ENCODE measurements around the gene MAS1.

MAS1 gene

DNA sequence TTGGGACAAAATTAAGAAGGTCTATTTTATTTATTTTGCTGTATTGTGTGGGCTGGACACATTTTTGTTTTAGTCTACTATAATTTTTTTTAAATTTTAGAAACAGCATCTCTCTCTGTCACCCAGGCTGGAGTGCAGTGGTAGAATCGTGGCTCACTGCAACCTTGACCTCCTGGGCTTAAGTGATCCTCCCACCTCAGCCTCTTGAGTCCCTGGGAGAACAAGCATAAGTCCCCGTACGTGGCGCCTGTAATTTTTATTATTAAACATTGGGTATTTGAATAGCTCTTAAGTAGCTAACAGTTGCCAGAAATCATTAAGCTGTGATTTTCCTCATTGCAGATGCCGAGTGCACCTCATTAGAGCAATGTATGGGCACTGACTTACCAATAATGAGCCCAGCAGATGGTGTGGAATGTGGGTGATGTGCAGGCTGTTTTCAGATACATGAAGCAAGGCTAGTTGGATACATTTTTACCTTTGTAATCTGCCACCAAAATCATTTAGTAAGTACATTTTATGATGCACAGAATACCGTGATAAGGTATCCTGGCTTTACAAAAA is 10.3 kb upstream of the MAS1 start:
- no peak for DNase-seq

DNA sequence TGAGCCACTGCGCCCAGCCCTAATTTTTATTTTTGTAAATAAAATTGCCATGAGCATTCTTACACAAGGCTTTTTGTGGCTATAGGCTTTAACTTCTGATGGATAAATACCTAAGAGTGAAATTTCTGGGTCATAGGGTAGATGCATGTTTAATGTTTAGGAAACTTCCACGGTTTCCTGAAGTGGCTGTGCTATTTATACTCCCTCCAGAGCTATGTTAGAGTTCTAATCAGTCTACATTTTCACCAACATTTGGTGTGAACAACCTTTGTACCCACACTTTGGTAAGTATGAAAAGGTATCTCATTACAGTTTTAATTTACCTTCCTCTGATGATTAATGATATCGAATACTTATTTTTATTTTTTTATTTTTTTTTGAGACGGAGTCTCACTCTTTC is 6.1 kb upstream of the MAS1 start:
- no peak for DNase-seq

DNA sequence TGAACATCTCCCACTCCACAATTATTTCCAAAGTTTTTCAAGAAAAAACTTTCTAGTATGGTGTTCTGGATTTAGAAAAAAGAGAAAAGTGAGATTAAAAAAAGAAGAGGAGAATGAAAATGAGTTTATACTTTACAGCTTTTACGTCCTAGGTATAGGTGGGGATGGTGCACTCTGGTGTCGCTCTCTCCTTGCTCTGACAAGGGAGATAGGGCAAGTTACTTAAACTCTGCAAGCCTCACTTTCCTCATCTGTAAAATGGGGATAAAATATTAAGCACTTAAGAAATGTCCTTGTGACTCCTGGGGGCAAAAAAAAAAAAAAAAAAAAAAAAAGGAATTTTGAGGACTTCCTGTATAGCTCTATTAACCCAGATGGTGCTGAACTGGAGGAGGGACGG is 4.5 kb upstream of the MAS1 start:
- no peak for DNase-seq

DNA sequence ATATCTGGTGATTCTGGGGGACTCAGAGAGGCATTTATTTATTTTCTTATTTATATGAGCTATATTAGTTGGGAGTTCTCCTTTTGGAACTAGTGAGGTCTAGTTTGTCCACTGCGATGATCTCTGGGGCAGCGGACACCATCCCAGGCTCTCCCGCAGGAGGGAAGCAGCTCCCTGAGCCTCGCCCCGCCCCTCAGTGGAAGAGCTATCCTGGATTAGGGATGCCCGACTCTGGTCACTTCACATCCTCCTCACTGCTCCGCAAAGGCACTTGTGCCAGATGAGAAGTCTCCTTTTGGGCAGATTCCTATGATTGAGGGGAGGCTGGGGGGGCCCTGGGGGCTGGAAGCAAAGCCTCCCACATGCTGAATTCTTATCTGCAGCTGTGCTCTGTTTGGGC is 3.6 kb upstream of the MAS1 start:
- no peak for DNase-seq

DNA sequence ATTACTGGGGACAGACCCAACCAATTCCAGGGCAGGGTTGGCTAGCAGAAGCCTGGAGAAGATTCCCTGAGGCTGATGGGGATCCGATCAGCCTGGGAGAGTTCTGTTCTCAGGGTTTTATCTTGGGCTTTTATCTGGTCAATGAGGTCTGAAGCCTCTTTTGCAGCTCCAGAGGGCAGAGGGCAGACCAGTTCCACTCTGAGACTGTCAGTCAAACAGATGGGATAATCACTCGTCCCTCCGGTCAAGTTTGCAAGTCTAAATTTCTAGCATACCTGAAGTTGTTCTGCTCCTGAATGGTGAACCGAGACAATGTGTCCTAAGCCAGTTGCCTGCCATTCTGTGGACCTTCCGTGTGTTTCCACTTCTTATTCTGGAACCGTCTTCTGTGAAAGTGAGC is 3.0 kb upstream of the MAS1 start:
- no peak for DNase-seq

DNA sequence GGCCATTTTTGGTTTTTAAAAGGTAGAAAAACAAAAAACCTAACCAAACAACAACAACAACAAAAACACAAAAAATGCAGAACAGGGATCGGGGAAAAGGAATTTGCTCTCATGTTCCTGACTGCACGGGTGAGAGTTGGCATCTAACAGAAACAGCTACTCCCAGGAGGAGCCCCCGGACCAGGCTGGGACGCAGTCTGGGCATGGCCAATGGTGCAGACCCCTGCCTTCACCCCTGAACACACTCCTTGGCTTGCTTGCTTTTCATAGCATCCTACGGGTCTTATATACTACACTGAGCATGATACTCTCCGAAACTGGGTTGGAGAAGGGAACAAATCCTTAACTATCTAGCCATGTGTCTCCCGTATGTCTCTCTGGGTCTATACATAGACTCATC is 587 bp upstream of the MAS1 start:
- no peak for DNase-seq

DNA sequence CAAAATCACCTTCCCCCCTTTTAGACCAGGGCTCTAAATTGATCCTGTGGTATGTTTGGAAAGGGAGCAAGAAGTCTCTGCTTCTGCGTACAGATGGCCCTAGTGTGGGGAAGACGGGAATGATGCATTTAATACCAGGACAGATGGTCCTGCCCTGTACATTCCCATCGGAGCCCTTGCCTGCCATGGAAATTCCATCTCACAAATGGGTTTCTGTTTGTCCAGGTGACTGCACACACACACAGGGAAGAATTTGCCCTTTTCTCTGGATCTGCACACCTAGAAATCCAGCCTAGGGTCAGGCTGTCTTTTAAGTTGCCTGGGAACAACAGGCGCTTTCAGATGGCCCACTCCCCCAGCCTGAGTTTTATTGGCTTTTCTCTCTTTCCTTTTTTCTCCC is 1.3 kb downstream of the MAS1 start:
- DNase-seq = no peak

DNA sequence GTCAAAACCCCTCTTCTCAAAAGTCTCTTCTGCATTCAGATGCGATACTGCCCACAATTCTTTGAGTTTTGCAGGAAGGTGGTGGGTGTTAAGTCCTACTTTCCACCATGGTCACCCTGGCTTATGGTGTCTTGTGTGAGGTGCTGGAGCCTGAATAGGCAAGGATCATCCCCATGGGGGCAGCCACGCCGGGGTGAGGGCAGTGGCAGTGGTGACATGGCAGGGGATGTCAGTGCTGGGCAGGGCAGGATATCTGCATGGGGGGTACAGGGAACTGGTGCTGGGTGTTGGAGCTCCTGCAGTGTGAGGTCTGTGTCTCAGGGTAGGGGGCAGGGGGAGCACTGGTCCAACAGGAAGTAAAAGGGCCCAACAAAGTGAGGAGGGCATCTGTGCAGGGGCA is 2.3 kb downstream of the MAS1 start:
- DNase-seq = no peak

DNA sequence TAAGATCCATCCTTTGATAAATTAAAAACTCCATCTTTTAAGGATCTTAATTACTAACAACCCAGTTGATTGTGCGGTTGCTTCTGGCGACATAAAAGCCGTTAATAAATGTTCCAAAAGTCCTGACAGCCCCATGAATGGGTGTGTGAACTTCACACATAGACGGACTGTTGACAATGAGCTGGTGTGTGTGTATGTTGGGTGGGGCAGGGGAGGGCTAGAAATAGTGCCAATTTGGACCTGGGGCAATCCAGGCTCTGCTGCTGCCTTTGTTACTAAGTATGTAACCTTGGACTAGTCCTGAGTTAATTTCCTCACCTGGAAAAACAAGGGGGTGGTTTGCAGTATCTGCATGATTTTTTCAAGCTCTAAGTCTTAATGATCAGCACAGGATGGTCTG is 4.2 kb downstream of the MAS1 start:
- no peak for DNase-seq

DNA sequence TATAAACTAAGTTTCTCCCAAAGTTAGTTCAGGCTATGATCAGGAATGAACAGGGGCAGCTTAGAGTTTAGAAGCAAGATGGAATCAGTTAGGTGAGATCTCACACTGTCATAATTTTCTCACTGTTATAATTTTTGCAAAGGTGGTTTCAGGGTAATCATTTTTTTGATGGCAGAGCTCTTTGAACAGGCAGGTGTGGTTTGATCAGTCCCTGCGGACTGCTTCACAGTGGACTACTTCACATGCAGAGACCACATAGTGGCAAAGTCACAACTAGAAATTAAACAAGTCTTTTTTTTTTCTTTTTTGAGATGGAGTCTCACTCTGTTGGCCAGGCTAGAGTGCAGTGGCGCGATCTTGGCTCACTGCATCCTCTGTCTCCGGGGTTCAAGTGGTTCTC is 6.8 kb downstream of the MAS1 start:
- DNase-seq = no peak

DNA sequence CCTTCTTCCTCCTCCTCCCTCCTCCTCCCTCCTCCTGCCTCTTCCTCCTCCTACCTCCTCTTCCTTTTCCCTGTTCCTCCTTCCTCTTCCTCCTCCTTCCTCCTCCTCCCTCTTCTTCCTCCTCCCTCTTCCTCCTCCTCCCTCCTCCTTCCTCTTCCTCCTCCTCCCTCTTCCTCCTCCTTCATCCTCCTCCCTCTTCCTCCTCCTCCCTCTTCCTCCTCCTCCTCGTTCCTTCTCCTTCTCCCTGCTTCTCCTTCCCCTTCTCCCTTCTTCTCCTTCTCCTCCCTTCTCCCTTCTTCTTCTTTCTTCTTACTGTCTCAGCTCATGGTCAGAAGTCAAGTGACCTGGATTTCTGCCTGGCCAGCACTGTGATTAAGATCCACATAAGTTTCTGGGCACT is 7.7 kb downstream of the MAS1 start:
- DNase-seq = no peak

DNA sequence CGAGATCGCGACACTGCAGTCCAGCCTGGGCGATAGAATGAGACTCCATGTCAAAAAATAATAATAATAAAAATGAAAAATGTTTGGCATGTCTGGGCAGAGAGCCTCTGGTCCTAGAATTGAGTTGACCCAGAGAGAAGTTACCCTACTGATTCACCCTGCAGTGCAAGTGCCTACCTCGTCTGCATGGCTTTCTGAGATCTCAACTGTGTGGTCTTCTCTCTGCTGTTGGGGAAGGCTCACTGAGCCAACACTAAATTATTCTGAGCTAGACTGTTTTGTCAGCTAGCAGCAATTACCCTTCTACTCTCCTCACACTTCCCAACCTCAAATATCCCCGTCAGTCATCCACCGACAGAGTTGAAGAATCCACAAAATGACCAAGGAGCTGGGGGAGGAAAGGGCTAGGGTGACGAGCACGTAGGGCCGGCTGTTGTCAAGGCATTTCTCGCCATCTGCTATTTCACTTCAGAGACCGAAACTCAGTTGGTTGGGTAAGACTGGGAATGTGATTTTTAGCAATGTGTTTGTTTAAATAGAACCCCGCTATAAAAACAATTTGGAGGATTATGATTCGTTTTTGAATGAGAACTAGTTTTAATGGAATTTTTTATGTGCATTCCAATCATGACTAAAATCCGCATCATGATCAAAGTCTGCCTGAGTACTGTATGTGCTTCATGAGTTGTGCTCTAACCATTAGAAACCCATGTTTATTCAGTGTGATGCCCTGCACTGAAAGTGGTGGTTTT is 9.4 kb downstream of the MAS1 start:
- DNase-seq = peak; percentile 97

DNA sequence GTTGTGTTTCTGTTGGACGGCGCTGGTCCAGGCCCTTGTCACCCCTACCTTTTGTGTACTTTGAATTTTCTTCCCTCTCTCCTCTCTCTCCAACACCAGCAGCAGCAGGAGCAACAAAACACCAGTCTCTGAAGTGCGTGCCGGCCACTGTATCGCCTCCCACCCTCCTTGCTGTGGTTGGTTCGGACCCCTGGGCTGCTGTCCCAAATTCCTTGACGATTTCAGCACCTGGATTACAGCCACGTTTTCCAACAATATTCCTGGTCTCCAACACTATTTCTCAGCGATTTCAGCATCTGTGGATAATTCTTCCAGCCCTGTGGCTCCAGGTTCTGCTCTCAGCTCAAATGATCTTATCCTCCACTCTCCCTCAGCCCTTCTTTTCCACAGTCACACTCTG is 11.8 kb downstream of the MAS1 start:
- DNase-seq = no peak

DNA sequence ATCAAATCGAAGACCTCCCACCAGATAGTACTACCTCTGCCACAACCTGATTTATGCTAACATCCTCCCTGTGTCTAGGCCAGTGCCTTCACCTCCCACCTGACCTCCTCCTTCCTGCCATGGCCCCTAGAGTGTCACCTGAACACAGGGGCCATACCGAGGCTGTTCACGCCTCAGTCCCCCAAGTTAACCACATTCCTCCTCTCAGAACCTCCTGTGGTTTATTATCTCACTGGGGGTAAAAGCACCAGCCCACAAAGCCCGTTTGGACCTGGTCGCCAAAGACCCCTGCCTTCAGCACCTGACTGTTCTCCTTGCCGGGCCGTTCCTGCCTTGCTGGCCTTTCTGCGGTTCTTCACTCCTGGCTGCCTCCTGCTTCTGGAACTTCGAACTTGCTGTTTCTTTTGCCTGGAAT is 13.7 kb downstream of the MAS1 start:
- no peak for DNase-seq

DNA sequence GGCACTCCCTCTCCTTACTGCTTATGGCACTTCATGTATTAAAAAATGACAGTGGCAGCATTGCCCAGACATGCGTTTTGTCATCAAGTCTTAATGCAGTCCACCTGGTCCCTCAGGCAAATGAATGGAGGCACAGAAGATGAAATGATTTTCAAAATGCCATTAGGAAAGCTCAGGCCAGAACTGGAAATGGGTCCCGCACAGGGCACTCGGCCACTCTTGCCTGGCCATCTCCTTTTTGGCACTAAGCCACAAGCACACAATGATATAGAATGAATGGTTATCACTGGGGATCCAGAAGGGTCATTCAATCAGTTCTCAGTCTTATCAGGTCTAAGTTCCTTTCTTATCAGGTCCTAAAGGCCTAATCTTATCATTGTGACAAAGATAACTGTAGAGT is 15.6 kb downstream of the MAS1 start:
- no peak for DNase-seq

DNA sequence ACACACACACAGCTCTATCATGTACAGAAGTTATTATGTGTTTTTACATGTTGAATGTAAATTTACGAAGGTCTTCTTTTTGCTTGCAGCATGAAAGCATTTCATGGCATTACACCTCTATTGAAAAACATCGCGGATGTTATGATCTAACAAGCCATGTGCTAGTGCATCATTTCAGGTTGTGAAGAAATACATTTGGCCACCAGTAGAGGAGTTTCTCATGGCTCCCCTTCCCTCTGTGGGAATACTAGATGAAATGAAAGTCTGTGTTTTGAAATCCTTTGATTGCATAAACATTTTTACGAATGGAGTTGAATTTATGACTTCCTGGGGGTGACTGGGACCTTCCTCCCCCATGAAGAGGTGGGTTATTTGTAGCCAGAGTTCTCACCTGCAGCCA is 17.7 kb downstream of the MAS1 start:
- DNase-seq = no peak

DNA sequence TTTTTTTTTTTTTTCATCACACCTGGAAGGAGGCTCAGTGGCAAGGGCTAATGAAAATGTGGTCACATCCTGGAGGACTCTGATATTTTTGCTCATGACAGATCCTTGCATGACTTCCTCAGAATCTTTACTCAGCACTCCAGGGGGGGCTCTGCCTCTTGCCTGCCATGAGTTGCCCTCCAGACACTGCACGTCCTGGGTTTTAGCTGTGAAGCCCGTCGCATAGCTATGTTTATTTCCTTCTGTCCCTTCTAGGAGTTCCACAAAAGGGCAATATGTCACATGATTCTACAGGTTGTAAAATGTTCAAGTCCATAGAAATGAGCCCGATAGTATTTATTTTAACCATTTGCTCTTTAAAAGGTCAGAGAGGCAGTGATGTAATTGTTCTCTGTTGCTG is 18.2 kb downstream of the MAS1 start:
- no peak for DNase-seq

DNA sequence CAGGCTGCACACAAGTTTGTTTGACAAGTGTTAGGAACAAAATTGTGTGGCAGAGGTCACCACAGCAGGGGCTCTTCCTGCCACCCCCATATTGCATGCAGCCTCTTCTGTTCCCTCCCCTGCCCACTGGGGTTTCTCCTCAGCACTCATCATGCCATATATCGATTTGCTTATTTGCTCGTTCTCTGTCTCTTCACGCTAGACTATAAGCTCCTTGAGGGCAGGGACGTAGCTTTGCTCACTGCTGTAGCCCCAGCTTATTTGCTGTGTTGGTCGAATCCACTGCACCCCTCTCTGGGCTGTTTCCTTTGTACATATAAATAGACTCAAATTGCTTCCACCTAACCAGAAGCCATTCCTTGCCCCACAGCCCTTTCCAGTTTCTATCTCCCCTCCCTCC is 19.6 kb downstream of the MAS1 start:
- DNase-seq = no peak

DNA sequence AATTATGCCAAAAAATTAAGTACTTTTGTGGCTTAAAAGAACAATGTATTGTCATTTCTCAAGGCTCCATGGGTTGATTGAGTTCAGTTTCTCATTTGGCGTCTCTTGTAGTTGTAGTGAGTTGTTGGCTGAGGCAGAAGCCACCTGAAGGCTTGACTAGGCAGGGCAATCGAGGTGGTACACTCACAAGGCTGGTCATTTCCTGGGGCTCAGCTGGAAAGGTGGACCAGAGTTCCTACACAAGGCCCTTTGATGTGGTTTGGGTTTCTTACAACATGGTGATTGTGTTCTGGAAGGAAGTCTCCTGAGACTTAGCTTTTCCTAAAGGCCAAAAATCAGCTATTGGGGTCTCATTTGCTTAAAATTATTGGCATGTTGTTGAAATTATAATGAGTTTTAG is 22.6 kb downstream of the MAS1 start:
- DNase-seq = no peak

DNA sequence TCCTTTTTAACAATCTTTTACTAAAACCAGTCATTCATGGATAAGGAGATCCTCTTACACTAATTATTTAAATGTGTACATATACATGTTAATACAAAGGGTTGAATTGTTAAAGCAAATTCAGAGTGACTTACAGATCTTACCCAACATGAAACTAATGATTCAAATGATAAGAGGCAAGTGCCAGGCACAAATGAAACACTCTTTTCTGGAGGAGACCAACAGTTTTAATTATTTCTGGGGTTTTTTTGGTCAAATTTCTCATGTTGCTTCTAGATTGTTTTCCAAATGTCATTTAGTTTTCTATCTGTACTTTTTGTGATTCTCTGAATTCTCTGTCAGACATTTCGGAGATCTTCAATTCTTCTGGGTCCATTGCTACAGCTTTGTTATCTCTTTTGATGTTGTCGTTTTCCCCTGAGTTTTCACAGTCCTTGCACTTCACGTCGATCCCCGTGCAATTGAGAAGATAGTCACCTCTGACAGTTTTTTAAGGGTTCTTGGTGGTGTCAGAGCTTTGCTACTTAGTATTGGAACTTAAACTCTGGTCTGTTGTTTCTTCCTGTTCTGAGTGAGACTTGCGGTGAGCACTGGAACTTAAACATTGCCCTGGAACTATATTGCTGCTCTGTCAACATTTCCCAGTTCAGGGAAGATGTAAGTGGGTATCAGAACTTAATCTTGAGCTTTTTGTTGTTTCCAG is 23.2 kb downstream of the MAS1 start:
- no peak for DNase-seq

DNA sequence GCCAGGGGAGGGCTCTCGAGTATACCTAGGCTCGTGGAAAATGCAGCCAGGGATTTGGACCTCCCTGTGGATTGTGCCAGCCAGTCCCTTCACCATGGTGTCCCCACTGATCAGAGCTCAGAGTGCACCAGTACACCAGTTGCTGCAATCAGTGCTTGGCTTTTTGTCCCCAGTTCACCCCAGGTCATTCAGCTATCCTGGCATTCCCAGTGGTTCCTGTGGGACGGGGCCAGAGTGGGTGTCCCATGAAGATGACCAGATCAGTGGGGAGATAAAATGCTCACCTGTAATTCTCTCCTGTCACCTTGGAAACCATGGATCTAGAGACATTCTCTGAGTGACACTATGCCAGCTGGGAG is 23.8 kb downstream of the MAS1 start:
- no peak for DNase-seq

DNA sequence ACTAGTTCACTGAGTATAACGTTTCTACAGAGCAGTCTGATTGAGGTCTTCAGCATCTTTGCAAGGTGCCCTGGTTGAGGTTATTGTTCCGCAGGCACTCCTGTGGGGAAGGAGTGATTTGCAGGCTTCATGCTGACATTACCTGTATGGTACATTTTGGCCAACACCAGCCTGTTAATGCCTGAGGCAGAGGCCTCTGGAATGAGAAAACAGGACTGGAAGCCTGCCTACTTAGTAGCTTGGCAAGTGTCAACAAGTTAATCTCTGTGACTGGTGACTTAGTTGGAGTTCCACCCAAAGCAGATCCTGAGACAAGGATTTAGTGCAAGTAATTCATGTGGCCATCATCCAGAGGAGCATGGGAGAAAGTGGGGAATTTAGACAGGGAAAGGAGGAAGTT is 24.6 kb downstream of the MAS1 start:
- DNase-seq = no peak

DNA sequence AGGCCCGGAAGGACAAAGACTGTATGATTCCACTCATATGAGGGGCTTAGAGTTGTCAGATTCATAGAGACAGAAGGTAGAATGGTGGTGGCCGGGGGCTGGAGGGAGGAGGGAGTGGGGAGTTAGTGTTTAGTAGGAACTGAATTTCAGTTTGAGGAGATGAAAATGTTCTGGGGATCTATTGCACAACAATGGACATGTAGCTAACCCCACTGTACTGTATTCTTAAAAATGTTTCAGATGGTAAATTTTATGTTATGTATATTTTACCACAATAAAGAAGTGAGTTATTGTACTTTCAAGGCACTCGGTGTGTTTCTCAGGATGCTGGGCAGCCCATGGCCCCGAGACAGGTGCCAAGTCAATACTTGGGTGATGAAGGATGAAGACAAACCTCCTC is 25.4 kb downstream of the MAS1 start:
- DNase-seq = no peak

DNA sequence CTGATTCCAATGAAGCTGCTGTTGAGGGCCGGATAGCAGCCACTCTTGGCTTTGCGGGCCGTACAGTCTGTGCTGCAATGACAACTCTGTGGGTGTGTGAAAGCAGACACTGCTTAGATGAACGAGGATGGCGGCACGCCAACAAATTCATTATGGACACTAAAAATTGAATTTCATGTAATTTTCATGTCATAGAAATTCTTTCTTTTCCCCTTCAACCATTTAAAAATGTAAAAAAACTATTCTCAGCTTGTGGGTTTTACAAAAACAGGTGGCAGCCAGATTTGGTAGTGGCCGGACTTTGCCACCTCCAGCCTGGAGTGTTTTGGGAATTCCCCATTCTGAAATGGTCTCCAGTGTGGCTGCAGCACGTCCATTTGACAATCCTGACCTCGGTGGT is 26.0 kb downstream of the MAS1 start:
- DNase-seq = no peak
